HG02610 (cell line): ENCODE data around the gene UBXN7.
"Not testable (repeated sequence)": the region's sequence is repeated elsewhere in the genome, so short reads cannot be mapped to it uniquely, and the experiment has no call there.

Experiments used
- ATAC-seq: cut with Tn5 transposase; IDR thresholded peaks from one replicate; pipeline ENCODE4 v1.9.1; 2021; ENCODE audit warnings: mild to moderate bottlenecking, moderate library complexity; ENCODE audit not compliant: unreplicated experiment

UBXN7 gene

GRCh38 chr3:196320137-196320536, 112.1 kb downstream of the UBXN7 start:
- no peak for ATAC-seq

- ATAC-seq = peak; percentile 87
Observed at GRCh38 chr3:196317687-196318467, 114.3 kb downstream of the UBXN7 start, which contains the start of gene DYNLT2B. Gene DYNLT2B, minus strand, starts transcription at chr3:196318240. Its CDS starts 88 bp downstream, at chr3:196318152.

GRCh38 chr3:196316799-196317686, 115.2 kb downstream of the UBXN7 start:
- not testable (repeated sequence) for ATAC-seq

- no peak for ATAC-seq
Observed at GRCh38 chr3:196315821-196316220, 116.4 kb downstream of the UBXN7 start.

GRCh38 chr3:196314597-196314996, 117.6 kb downstream of the UBXN7 start:
- ATAC-seq = no peak

GRCh38 chr3:196314086-196314485, 118.1 kb downstream of the UBXN7 start:
- ATAC-seq = not testable (repeated sequence)

GRCh38 chr3:196302960-196303359, 129.3 kb downstream of the UBXN7 start:
- not testable (repeated sequence) for ATAC-seq

GRCh38 chr3:196302551-196302950, 129.7 kb downstream of the UBXN7 start:
- ATAC-seq = not testable (repeated sequence)

- ATAC-seq = no peak
Observed at GRCh38 chr3:196298521-196298920, 133.7 kb downstream of the UBXN7 start.
